OCI-LY3 (cell line): ENCODE measurements around the gene HMX1.

Experiments
- H2AFZ ChIP-seq: fragments of 200-600, 300-600 bp; shearing (Covaris generic); 2 replicates; pipeline ENCODE4 v1.6.0; 2014; ENCODE audit warnings: antibody characterized with exemption, low read depth, low read length
- H3K27ac ChIP-seq: fragments of 200-600, 300-600 bp; sonication (generic); 2 replicates; pipeline ENCODE4 v1.5.1; 2014; ENCODE audit warnings: mild to moderate bottlenecking, low read length, moderate library complexity, mixed read lengths
- H3K27me3 ChIP-seq: fragments of 200-600, 300-600 bp; sonication (generic); 2 replicates; pipeline ENCODE4 v1.6.1; 2014; ENCODE audit warnings: low read depth, low read length, mixed read lengths
- H3K36me3 ChIP-seq: fragments of 200-600, 300-600 bp; sonication (generic); replicated peaks from 2 replicates; pipeline ENCODE3; 2014; ENCODE audit warnings: low read depth, low read length, mixed read lengths
- H3K4me1 ChIP-seq: fragments of 300-600, 200-600 bp; sonication (generic); 2 replicates; pipeline ENCODE4 v1.6.1; 2014; ENCODE audit warnings: low read length, mixed read lengths
- H3K4me2 ChIP-seq: fragments of 200-600, 300-600 bp; sonication (generic); 2 replicates; pipeline ENCODE4 v1.6.1; 2014; ENCODE audit warnings: low read length, mixed read lengths
- H3K4me3 ChIP-seq: fragments of 300-600, 200-600 bp; sonication (generic); 2 replicates; pipeline ENCODE4 v1.5.1; 2014; ENCODE audit warnings: antibody characterized with exemption, mild to moderate bottlenecking, low read length, moderate library complexity
- H3K79me2 ChIP-seq: fragments of 300-600, 200-600 bp; shearing (Covaris generic); 2 replicates; pipeline ENCODE4 v1.6.1; 2014; ENCODE audit warnings: mild to moderate bottlenecking, low read length, mixed read lengths
- H3K9ac ChIP-seq: fragments of 300-600, 200-600 bp; shearing (Covaris generic); 2 replicates; pipeline ENCODE4 v1.6.0; 2014; ENCODE audit warnings: mild to moderate bottlenecking, low read length, moderate library complexity
- H3K9me3 ChIP-seq: fragments of 200-600, 300-600 bp; shearing (Covaris generic); 2 replicates; pipeline ENCODE4 v1.6.1; 2014; ENCODE audit warnings: low read length, mixed read lengths; ENCODE audit not compliant: insufficient read depth
- H4K20me1 ChIP-seq: fragments of 200-600, 300-600 bp; sonication (generic); 2 replicates; pipeline ENCODE4 v1.6.1; 2016; ENCODE audit warnings: low read length, mixed read lengths; ENCODE audit not compliant: insufficient read depth
- CTCF ChIP-seq: fragments of 200-600, 300-600 bp; sonication (generic); IDR thresholded peaks from 2 replicates; pipeline ENCODE4 v1.5.1; 2014; ENCODE audit warnings: antibody characterized with exemption, low read length, low read depth
- EZH2phosphoT487 ChIP-seq: fragments of 200-600 bp; shearing (Covaris generic); IDR thresholded peaks from 2 replicates; pipeline ENCODE4 v1.6.1; 2018; ENCODE audit warnings: antibody characterized with exemption, mixed run types, low read depth

The HMX1 gene

DNA sequence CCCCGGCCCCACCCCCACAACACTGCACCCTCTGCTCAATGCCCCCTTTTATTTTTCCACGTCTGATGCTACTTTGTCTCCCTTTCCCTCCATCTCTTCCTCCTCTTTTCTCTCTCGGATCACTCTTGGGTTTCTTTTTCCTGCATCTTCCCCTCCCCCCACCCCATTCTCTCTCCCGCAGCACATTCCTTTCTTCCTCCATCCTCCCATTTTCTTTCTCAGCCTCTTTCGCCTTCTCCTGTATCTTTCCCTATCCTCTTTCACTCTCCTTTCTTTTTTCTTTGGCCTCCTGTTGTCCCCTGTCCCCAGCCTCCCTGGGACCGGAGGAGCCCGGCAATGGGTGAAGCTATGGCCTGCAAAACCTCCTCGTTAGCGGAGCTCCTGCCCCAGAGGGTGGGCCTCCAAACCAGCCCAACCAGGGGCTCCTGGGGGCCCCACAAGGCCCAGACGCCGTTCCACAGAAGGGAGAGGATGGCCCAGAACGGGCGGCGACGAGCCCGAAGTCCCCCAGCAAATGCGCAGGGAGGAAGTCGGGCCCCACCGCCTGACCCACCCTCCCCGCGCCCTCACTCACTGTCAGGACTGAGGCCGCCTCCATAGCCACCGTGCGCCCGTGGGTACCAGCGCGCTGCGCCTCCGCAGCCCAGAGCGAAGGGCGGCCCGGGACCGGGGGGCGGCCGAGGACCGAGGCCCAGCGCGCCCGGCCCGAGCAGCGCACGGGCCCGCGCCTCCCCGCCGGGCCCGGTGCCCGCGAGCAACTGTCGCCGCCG lies 807 bp downstream of the HMX1 start:
- Histone ChIP-seq H3K9ac (no peak overlapping the region), H3K36me3 (peaks cover 5% of the 10 kb centered on the region), H3K4me2 (no peak overlapping the region), H3K27ac (no peak overlapping the region), H4K20me1 (no peaks in the 10 kb centered on the region), H3K4me3 (no peak overlapping the region), H2AFZ (no peak overlapping the region), H3K4me1 (peaks cover 17% of the 10 kb centered on the region), H3K27me3 (peaks cover 4% of the 10 kb centered on the region; the same call in 1 of the 2 replicates), H3K9me3 (peaks cover 11% of the 10 kb centered on the region), H3K79me2 (no peaks in the 10 kb centered on the region)
- TF ChIP-seq CTCF (no peak), EZH2phosphoT487 (no peak)

- Histone ChIP-seq H3K4me3 (no peak overlapping the region), H3K36me3 (peaks cover 5% of the 10 kb centered on the region), H3K27me3 (no peaks in the 10 kb centered on the region), H4K20me1 (no peaks in the 10 kb centered on the region), H3K27ac (no peak overlapping the region), H2AFZ (no peak overlapping the region), H3K4me1 (peaks cover 10% of the 10 kb centered on the region), H3K9me3 (peaks cover 5% of the 10 kb centered on the region), H3K4me2 (no peak overlapping the region), H3K9ac (no peak overlapping the region), H3K79me2 (no peaks in the 10 kb centered on the region)
- no peak for TF ChIP-seq CTCF
- no peak for TF ChIP-seq EZH2phosphoT487
Measured at GRCh38 chr4:8869898-8870646, 1.6 kb downstream of the HMX1 start.

DNA sequence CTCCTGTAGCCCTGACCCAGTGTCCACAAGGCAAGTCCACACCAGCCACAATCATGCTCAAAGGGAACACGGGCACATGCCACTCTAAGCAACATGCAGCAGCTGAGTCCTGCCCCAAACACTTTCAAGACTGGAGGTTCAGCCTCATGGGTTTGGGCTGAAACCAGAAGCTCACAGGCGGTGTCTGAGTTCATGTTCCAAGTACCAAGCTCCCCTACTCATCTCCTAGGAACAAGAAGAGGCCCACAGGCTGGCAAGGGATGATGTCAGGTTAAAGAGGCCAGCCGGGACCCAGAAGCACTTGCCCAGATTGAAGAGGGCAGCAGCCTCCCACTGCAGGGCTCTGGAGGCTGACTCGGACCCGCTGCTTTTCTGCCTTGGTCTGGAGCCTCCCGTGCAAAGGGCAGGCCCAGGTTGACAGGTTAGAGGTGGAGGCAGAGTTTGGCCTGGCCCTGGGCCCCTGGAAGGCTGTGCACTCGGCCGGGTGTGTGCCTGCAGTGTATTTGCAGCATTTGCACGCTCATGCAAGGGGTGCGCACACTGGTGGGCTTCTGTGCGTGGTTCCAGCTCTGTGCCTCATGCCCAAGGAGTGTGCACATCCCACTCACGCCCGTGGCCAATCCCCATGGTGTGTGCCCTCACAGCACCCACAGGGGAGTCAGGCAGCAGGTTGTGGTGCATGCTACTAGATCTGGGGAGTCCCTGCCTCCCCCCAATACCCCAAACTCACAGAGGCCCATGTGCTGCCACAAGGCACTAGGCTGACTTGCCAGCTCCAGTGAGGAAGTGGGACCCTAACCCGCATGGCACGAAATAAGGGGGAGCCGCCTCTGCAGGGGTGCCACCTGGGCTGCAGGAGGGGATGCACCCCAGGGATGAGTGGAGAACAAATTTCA lies 2.4 kb downstream of the HMX1 start:
- H3K36me3 ChIP-seq: no peaks in the 10 kb centered on the region
- TF ChIP-seq EZH2phosphoT487 (no peak), CTCF (no peak)
- H4K20me1 ChIP-seq: no peaks in the 10 kb centered on the region
- no peak overlapping the region for H3K4me2 ChIP-seq
- peaks cover 5% of the 10 kb centered on the region; the same call in 1 of the 2 replicates for H3K4me1 ChIP-seq
- H3K9ac ChIP-seq: no peak overlapping the region
- H2AFZ ChIP-seq: no peak overlapping the region
- H3K79me2 ChIP-seq: no peaks in the 10 kb centered on the region
- H3K27ac ChIP-seq: no peak overlapping the region
- H3K27me3 ChIP-seq: no peaks in the 10 kb centered on the region
- no peaks in the 10 kb centered on the region for H3K9me3 ChIP-seq
- H3K4me3 ChIP-seq: no peak overlapping the region
